ENCODE measurements around the gene CHID1.
A peak's percentile ranks its signal among the peaks of the same experiment; 100 is the strongest.

The CHID1 gene

DNA sequence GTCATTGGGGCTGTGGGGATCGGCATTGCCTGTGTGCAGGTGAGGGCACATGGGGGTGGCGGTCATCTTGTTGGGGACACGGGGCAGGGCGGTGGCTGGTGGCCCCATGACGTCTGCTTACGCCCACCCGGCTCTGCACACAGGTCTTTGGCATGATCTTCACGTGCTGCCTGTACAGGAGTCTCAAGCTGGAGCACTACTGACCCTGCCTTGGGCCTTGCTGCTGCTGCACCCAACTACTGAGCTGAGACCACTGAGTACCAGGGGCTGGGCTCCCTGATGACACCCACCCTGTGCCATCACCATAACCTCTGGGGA lies 72.7 kb downstream of the CHID1 start:
- no peak overlapping the region for H3K27ac ChIP-seq (ENCODE audit: low read depth, low read length)

DNA sequence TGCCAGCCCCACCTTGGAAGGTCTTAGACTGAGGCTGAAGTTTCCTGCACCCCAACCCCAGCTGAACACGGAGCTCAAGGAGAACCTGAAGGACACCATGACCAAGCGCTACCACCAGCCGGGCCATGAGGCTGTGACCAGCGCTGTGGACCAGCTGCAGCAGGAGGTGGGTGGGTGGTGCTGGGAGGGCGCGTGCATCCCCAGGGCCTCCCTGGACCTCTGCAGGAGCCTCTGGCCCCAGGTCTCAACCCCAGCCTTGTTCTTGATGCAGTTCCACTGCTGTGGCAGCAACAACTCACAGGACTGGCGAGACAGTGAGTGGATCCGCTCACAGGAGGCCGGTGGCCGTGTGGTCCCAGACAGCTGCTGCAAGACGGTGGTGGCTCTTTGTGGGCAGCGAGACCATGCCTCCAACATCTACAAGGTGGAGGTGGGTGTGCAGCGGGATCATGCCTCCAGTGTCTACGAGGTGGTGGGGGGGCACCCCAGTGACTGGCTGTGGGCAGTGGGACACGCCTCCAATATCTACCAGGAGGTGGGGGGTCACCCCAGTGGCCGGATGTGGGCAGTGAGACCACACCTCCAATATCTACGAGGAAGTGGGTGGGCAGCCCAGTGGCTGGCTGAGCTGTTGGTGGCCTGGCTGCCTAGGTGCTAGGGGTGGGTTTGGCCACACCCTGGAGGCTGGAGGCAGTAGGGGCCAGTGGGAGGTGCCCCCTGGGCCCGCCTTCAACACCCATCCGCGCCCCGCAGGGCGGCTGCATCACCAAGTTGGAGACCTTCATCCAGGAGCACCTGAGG lies 73.2 kb downstream of the CHID1 start:
- Histone ChIP-seq H3K4me1 (ENCODE audit: insufficient read depth, low read length) (no peaks in the 10 kb centered on the region), H3K27me3 (ENCODE audit: insufficient read depth, low read length) (peaks cover under 1% of the 10 kb centered on the region; the same call in 1 of the 2 replicates), H3K27ac (ENCODE audit: low read depth, low read length) (no peak overlapping the region), H3K9me3 (ENCODE audit: insufficient read depth, low read depth, low read length) (no peaks in the 10 kb centered on the region), H3K36me3 (ENCODE audit: insufficient read depth, low read length) (peaks cover 47% of the 10 kb centered on the region), H3K4me3 (ENCODE audit: low read length) (no peak overlapping the region), H3K9ac (ENCODE audit: low read depth, low read length) (no peak overlapping the region)
- 96% methylated on average over 22 of the region's 22 CpGs for WGBS

More for the DNA sequence above, 72.7 kb downstream of the CHID1 start:
- Histone ChIP-seq H3K36me3 (ENCODE audit: insufficient read depth, low read length) (peaks cover 47% of the 10 kb centered on the region), H3K4me3 (ENCODE audit: low read length) (no peak overlapping the region), H3K4me1 (ENCODE audit: insufficient read depth, low read length) (no peaks in the 10 kb centered on the region), H3K9ac (ENCODE audit: low read depth, low read length) (no peak overlapping the region), H3K27me3 (ENCODE audit: insufficient read depth, low read length) (no peaks in the 10 kb centered on the region), H3K9me3 (ENCODE audit: insufficient read depth, low read depth, low read length) (no peaks in the 10 kb centered on the region)
- WGBS = 89% methylated on average over 8 of the region's 8 CpGs

DNA sequence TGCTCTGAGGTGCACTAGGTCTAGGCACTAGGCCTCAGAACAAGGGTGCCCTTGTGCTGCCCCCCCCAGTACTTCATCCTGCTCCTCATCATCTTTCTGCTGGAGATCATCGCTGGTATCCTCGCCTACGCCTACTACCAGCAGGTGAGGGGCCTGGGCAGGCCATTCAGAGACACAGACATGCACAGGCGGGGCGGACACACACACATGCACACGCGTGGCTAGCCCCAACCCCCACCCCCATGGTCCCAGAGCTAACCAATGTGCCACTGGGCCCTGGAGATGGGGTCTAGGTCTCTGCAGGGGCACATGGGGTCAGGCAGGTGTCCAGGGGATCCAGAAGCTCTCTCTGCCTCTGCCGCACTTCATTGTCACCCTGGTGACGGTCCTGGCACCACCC lies 73.9 kb downstream of the CHID1 start:
- H3K4me1 ChIP-seq (ENCODE audit: insufficient read depth, low read length) = peaks cover 6% of the 10 kb centered on the region
- WGBS = 86% methylated on average over 9 of the region's 9 CpGs
- H3K36me3 ChIP-seq (ENCODE audit: insufficient read depth, low read length) = peaks cover 47% of the 10 kb centered on the region
- H3K27ac ChIP-seq (ENCODE audit: low read depth, low read length) = no peak overlapping the region
- no peaks in the 10 kb centered on the region for H3K9me3 ChIP-seq (ENCODE audit: insufficient read depth, low read depth, low read length)
- no peak overlapping the region for H3K4me3 ChIP-seq (ENCODE audit: low read length)
- H3K9ac ChIP-seq (ENCODE audit: low read depth, low read length) = no peak overlapping the region
- peaks cover 7% of the 10 kb centered on the region for H3K27me3 ChIP-seq (ENCODE audit: insufficient read depth, low read length)

DNA sequence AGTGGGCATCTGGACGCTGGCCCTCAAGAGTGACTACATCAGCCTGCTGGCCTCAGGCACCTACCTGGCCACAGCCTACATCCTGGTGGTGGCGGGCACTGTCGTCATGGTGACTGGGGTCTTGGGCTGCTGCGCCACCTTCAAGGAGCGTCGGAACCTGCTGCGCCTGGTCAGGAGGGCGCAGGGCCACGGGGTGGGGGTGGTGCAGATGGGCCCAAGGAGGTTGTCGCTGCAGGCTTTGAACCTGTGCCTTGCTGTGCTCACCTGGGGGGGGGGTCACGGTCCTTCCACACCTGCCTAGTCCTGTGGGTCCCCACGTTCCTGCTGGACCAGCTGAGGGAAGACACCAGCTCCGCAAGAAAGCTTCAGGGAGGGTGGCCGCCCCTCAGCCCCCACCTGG lies 74.3 kb downstream of the CHID1 start:
- Histone ChIP-seq H3K27me3 (ENCODE audit: insufficient read depth, low read length) (peaks cover 11% of the 10 kb centered on the region), H3K27ac (ENCODE audit: low read depth, low read length) (no peak overlapping the region), H3K9me3 (ENCODE audit: insufficient read depth, low read depth, low read length) (no peaks in the 10 kb centered on the region), H3K4me1 (ENCODE audit: insufficient read depth, low read length) (peaks cover 10% of the 10 kb centered on the region), H3K36me3 (ENCODE audit: insufficient read depth, low read length) (peaks cover 47% of the 10 kb centered on the region), H3K9ac (ENCODE audit: low read depth, low read length) (no peak overlapping the region), H3K4me3 (ENCODE audit: low read length) (no peak overlapping the region)
- WGBS = 97% methylated on average over 14 of the region's 14 CpGs

DNA sequence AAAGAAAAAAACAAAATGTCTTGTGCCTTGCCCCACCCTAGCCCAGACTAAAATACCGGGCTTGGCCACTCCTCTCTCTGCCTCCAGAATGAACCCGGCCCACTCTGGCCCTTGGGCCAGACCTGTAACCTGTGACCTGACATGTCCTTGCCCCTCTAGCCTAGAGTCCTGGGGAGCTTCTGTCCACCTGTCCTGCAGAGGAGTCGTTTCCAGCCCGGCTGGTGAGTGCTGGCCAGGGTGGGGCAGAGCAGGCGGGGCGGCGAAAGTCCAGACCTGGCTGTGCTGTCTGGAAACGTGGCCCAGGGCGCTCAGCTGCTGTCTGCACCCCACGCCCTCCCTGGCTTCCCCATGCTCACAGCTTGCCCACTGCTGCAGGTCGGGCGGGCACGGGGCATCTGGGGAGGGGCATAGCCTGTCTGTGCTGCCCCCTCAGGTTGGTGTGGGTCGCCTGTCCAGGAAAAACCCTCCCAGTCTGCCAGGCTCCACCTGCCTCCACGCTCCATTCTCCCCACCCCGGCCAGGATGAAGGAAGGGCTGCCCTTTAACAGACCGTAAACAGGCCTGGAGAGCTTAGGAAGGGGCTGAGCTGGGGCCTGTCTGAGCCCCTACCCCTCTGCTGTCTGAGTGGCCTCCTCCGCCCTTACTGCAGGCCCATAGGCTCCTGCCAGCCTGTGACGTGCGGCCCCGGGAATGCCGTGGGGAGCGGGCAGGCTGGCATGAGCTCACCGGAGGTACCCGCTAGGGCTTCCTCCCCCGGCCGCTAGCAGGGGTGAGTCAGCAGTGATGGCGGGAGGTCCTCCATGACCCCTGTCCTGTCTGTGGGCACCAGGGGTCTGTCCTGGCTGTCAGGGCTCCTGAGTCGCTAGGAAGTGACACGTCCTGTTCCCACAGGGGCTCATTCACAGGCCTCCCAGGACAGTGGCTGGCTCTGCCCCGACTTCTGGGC lies 76.0 kb downstream of the CHID1 start:
- H3K27me3 ChIP-seq (ENCODE audit: insufficient read depth, low read length) = peaks cover 27% of the 10 kb centered on the region
- H3K4me3 ChIP-seq (ENCODE audit: low read length) = no peak overlapping the region
- H3K9me3 ChIP-seq (ENCODE audit: insufficient read depth, low read depth, low read length) = no peaks in the 10 kb centered on the region
- H3K4me1 ChIP-seq (ENCODE audit: insufficient read depth, low read length) = peaks cover 14% of the 10 kb centered on the region
- peak overlapping the region; percentile 18; the same call in 1 of the 2 replicates for H3K27ac ChIP-seq (ENCODE audit: low read depth, low read length)
- H3K9ac ChIP-seq (ENCODE audit: low read depth, low read length) = no peak overlapping the region
- peaks cover 34% of the 10 kb centered on the region for H3K36me3 ChIP-seq (ENCODE audit: insufficient read depth, low read length)
- 71% methylated on average over 31 of the region's 31 CpGs for WGBS

DNA sequence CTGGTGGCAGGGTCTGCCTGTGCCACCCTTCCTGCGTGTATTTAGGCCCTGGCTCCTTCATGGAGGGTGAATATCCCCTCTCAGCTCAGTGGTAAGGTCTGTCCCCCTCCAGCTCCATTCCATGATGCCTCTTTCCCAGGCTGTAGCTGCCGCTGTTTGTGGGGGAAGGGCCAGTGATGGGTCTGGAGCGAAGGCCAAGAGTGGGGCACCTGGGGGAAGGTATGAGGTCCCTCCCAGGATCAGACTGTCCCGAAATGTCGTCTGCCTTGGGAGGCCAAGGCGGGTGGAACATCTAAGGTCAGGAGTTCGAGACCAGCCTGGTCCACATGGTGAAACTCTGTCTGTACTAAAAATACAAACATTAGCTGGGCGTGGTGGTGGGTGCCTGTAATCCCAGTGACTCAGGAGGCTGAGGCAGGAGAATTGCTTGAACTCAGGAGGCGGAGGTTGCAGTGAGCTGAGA lies 76.7 kb downstream of the CHID1 start:
- Histone ChIP-seq H3K27me3 (ENCODE audit: insufficient read depth, low read length) (peaks cover 34% of the 10 kb centered on the region), H3K9ac (ENCODE audit: low read depth, low read length) (no peak overlapping the region), H3K27ac (ENCODE audit: low read depth, low read length) (no peak overlapping the region), H3K4me1 (ENCODE audit: insufficient read depth, low read length) (peaks cover 18% of the 10 kb centered on the region), H3K36me3 (ENCODE audit: insufficient read depth, low read length) (peaks cover 26% of the 10 kb centered on the region), H3K9me3 (ENCODE audit: insufficient read depth, low read depth, low read length) (no peaks in the 10 kb centered on the region), H3K4me3 (ENCODE audit: low read length) (peak overlapping the region; percentile 69)
- 51% methylated on average over 9 of the region's 9 CpGs for WGBS

DNA sequence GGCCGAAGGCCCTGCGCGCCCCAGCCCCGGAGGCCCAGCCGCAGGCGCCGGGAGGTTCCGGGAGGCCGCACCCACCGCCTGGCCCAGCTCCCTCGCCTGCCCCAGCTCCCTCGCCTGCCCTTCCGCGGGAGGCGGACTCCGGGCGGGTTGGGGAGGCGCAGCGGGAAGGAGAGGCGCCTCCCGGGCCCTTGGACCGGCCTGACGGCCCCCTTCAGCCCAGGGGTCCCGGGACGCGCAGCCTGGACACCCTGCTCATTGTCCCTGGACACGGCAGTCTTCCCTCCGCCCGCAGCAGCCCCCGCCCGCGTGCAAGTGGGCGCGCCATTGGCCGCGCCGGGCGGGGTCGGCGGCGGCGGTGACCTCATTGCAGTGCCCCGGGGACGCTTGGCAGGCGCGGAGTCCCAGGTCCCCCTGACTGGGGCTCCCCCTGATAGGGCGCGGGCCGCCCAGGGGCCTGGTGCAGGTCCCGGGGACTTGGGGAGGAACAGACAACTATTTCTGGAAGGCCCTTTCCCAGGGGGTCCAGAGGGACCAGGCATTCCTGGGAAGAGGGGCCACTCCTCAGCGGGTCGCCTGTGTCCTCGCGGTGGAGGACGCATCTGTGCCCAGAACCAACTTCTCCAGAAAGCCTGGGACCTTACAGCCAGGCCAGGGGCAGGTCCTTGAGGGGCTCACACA lies 77.4 kb downstream of the CHID1 start:
- H3K9me3 ChIP-seq (ENCODE audit: insufficient read depth, low read depth, low read length) = no peaks in the 10 kb centered on the region
- H3K27ac ChIP-seq (ENCODE audit: low read depth, low read length) = no peak overlapping the region
- H3K27me3 ChIP-seq (ENCODE audit: insufficient read depth, low read length) = peaks cover 41% of the 10 kb centered on the region
- peaks cover 20% of the 10 kb centered on the region for H3K36me3 ChIP-seq (ENCODE audit: insufficient read depth, low read length)
- WGBS = 1% methylated on average over 54 of the region's 55 CpGs
- H3K4me1 ChIP-seq (ENCODE audit: insufficient read depth, low read length) = peaks cover 24% of the 10 kb centered on the region
- peak overlapping the region; percentile 72 for H3K9ac ChIP-seq (ENCODE audit: low read depth, low read length)
- peak overlapping the region; percentile 69 for H3K4me3 ChIP-seq (ENCODE audit: low read length)

DNA sequence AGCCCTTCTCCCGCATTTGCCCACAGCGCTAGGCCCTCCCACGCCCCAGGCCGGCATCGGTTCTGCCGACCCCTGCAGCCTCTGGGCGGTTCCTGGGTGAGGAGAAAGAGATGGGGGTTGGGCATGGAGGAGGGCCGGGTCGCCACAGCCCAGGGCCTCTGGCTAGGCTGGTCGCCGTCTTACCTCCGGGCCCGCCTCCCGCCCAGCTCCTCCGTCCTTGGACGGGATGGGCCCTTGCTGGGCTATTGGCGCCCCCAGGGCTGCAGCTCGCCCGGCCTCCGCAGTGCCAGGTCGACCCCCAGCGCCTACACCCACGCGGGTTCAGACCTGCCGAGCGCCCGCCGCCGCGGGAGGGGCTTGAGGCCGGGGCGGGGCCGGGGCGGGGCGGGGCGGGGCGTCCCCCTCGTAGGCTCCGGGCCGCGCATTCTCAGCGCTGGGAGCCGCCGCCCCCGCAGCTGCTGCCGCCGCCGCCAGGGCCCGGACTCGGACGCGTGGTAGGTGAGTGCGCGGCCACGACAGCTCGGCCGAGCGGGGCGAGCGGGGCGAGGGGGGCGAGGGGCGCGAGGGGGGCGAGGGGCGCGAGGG lies 78.0 kb downstream of the CHID1 start, which contains the start of gene CD151:
CD151 (plus strand) TSS at position 424 of the 585 bp plus-strand sequence. CDS start 3,118 bp downstream, outside the sequence.
- Histone ChIP-seq H3K27me3 (ENCODE audit: insufficient read depth, low read length) (peaks cover 47% of the 10 kb centered on the region), H3K4me1 (ENCODE audit: insufficient read depth, low read length) (peaks cover 30% of the 10 kb centered on the region), H3K27ac (ENCODE audit: low read depth, low read length) (0 out of 2 replicates have a peak within 1 kb of the TSS, but pooled peaks have one; percentile 33)

DNA sequence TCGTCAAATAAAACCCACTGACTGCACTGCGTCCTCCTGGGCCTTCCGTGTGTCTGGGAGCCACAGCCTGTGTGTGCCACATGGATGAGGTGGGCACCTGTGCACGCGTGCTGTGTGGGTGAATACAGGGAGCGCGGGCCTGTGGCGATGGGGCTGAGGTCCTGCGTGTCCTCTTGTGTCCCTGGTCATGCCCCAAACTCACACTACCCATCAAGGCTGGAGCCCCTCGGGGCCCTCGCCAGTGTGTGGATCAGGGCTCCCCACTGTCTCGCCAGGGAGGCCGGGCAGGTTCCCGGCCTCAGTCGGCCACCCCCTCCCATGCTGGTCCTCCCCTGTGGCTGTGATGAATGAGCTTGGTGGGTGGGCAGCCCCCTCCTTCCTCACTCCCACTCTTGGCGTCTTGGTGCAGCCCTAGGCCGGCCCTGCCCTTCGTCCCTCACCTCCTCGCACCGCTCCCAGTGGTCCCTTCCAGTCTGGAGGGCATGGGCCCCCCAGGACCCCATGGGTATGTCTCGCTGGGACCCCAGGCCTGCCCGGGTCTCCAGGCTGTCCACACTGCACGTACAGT lies 78.6 kb downstream of the CHID1 start:
- Histone ChIP-seq H3K9ac (ENCODE audit: low read depth, low read length) (0 out of 2 replicates have a peak overlapping the region, but pooled peaks have one; percentile 38), H3K36me3 (ENCODE audit: insufficient read depth, low read length) (peaks cover 10% of the 10 kb centered on the region), H3K27ac (ENCODE audit: low read depth, low read length) (0 out of 2 replicates have a peak overlapping the region, but pooled peaks have one; percentile 33), H3K9me3 (ENCODE audit: insufficient read depth, low read depth, low read length) (no peaks in the 10 kb centered on the region), H3K4me1 (ENCODE audit: insufficient read depth, low read length) (peaks cover 32% of the 10 kb centered on the region), H3K27me3 (ENCODE audit: insufficient read depth, low read length) (peaks cover 53% of the 10 kb centered on the region), H3K4me3 (ENCODE audit: low read length) (peak overlapping the region; percentile 52)
- WGBS = 30% methylated on average over 21 of the region's 23 CpGs

More for the DNA sequence above, 78.0 kb downstream of the CHID1 start, which contains the start of gene CD151:
- WGBS = under 1% methylated on average over 46 of the region's 67 CpGs
- H3K36me3 ChIP-seq (ENCODE audit: insufficient read depth, low read length) = peaks cover 16% of the 10 kb centered on the region
- H3K4me3 ChIP-seq (ENCODE audit: low read length) = peak within 1 kb of the TSS; percentile 69
- no peaks in the 10 kb centered on the region for H3K9me3 ChIP-seq (ENCODE audit: insufficient read depth, low read depth, low read length)
- H3K9ac ChIP-seq (ENCODE audit: low read depth, low read length) = peak within 1 kb of the TSS; percentile 72

Data from HUES64 (cell line).